Gastrocnemius medialis (tissue), 4 donors: Measurements from ENCODE around the gene TMEM117.

Source experiments
- CTCF ChIP-seq, 5 experiments: fragments of 450-650 bp in 3 of 5; fragments of 200-600 bp in 2 of 5; sonication (generic) in 2 of 5; IDR thresholded peaks in 4 of 5; conservative IDR thresholded peaks in 1 of 5; 1 replicate in 4 of 5; 2 replicates in 1 of 5; pipeline ENCODE4 v1.5.1; 2016 to 2019; ENCODE audit warnings: antibody characterized with exemption in 5 of 5, mild to moderate bottlenecking in 3 of 5, moderate library complexity in 3 of 5
- POLR2A ChIP-seq, 2 donors: fragments of 450-650 bp; IDR thresholded peaks; one replicate each; pipeline ENCODE4 v1.6.1; 2017; ENCODE audit warnings: antibody characterized with exemption in 2 of 2, mild to moderate bottlenecking in 2 of 2, moderate library complexity in 2 of 2

- TF ChIP-seq CTCF (IDR thresholded peaks at IDR 0.05 in 4 of 5, conservative IDR thresholded peaks at IDR 0.05 in 1 of 5): no peak
- TF ChIP-seq POLR2A (IDR thresholded peaks at IDR 0.05): no peak
Measured at GRCh38 chr12:44313188-44313587, 477.3 kb downstream of the TMEM117 start.
